GM19025 (cell line): ENCODE measurements around the gene LRRC74A.

ENCODE experiments used
- ATAC-seq: cut with Tn5 transposase; IDR thresholded peaks from one replicate; pipeline ENCODE4 v1.9.1; 2021; ENCODE audit warnings: mild to moderate bottlenecking, low read depth, moderate library complexity; ENCODE audit not compliant: unreplicated experiment

Gene LRRC74A

DNA sequence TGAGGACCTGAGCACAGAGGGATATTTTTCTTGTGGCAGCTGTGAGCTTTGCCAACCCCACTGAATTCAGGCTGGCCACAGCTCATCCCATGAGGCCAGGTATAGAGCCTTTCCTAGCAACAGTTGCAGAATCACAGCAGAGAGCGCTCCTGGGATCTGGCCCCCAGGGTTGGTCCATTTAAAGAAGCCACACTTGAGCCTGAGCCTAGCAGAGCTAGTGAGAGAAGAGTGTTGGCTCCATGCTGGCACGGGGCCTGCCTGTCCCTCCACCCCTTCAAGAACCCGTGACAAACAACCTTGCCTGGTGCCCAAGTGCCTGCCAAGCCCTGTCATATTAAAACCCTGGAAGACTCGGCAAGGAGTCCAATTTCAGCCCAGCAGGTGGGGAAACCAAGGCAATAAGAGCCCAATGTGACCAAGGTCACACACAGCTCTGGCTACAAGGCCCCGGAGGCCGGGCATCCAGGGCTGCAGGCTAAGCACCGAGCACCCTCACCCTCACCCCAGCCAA, 91.6 kb downstream of the LRRC74A start:
- ATAC-seq: no peak

GRCh38 chr14:76918256-76918781, 92.1 kb downstream of the LRRC74A start:
- ATAC-seq: no peak

GRCh38 chr14:76918782-76919394, 92.7 kb downstream of the LRRC74A start:
- ATAC-seq: no peak
